ENCODE measurements around the gene DLGAP1.

- no peak for TF ChIP-seq CTCF (IDR thresholded peaks at IDR 0.05)
- TF ChIP-seq POLR2A (IDR thresholded peaks at IDR 0.05) = no peak
- TF ChIP-seq EP300 (IDR thresholded peaks at IDR 0.05) = no peak
Measured at GRCh38 chr18:3830604-3831003, 624.5 kb downstream of the DLGAP1 start.
